Neural cell (in vitro differentiated cells): ENCODE data around the gene KIF13A.

ENCODE experiments used
- CTCF ChIP-seq: fragments of 450-650 bp; IDR thresholded peaks from 2 replicates; pipeline ENCODE4 v1.5.1; 2014; ENCODE audit warnings: antibody characterized with exemption, mild to moderate bottlenecking, moderate library complexity; ENCODE audit not compliant: poor library complexity, severe bottlenecking
- EP300 ChIP-seq: fragments of 450-650 bp; conservative IDR thresholded peaks from 2 replicates; pipeline ENCODE4 v1.6.1; 2014; ENCODE audit warnings: antibody characterized with exemption, mild to moderate bottlenecking, moderate library complexity; ENCODE audit not compliant: poor library complexity, severe bottlenecking
- EZH2 ChIP-seq: fragments of 200-600, 300-800 bp; shearing (Covaris generic), sonication (generic); IDR thresholded peaks from 2 replicates; pipeline ENCODE4 v1.6.1; 2014; ENCODE audit warnings: antibody characterized with exemption, low read length, borderline replicate concordance, mild to moderate bottlenecking; ENCODE audit not compliant: insufficient read depth, poor library complexity, severe bottlenecking
- POLR2AphosphoS5 ChIP-seq: IDR thresholded peaks from 2 replicates; pipeline ENCODE4 v1.6.1; 2012
- RAD21 ChIP-seq: fragments of 450-650 bp; conservative IDR thresholded peaks from 2 replicates; pipeline ENCODE4 v1.6.1; 2014; ENCODE audit warnings: antibody characterized with exemption, mild to moderate bottlenecking, moderate library complexity
- REST ChIP-seq: IDR thresholded peaks from 2 replicates; pipeline ENCODE4 v1.6.1; 2012; ENCODE audit warnings: borderline replicate concordance
- SMC3 ChIP-seq: fragments of 450-650 bp; conservative IDR thresholded peaks from 2 replicates; pipeline ENCODE4 v1.6.1; 2014; ENCODE audit warnings: antibody characterized with exemption, mild to moderate bottlenecking, moderate library complexity; ENCODE audit not compliant: poor library complexity
- TAF1 ChIP-seq: IDR thresholded peaks from 2 replicates; pipeline ENCODE4 v1.6.1; 2012; ENCODE audit warnings: low read depth

GRCh38 chr6:18031680-18032256, 44.3 kb upstream of the KIF13A start:
- TF ChIP-seq CTCF (no peak), EZH2 (no peak), SMC3 (no peak), REST (no peak), RAD21 (no peak), EP300 (no peak), POLR2AphosphoS5 (no peak), TAF1 (no peak)
